Mesothelial cell of epicardium (in vitro differentiated cells): Measurements from ENCODE around the gene MYCN. TPM values are rescaled to one million over a fixed set of nuclear protein-coding genes. Genes with fewer than 3 reads are reported as not detected.

Source experiments
- DNase-seq, 2 experiments: peaks; one replicate each; pipeline ENCODE4 v3.0.0; 2021; ENCODE audit warnings: low spot score in 2 of 2; ENCODE audit not compliant: unreplicated experiment in 2 of 2
- H3K27ac Mint-ChIP-seq: 2 replicates; pipeline ENCODE4 v1.8.0; 2021; ENCODE audit warnings: mixed read lengths
- H3K27me3 Mint-ChIP-seq: 2 replicates; pipeline ENCODE4 v1.8.0; 2021; ENCODE audit warnings: low read depth, mixed read lengths
- H3K36me3 Mint-ChIP-seq: 2 replicates; pipeline ENCODE4 v1.8.0; 2021; ENCODE audit warnings: mixed read lengths
- H3K4me1 Mint-ChIP-seq: 2 replicates; pipeline ENCODE4 v1.8.0; 2021; ENCODE audit warnings: mixed read lengths
- H3K4me3 Mint-ChIP-seq: 2 replicates; pipeline ENCODE4 v1.8.0; 2021; ENCODE audit warnings: mild to moderate bottlenecking, moderate library complexity, mixed read lengths
- H3K9me3 Mint-ChIP-seq: 2 replicates; pipeline ENCODE4 v1.8.0; 2021; ENCODE audit warnings: mixed read lengths
- CTCF ChIP-seq: fragments of 200-600 bp; sonication (generic); IDR thresholded peaks from one replicate; pipeline ENCODE4 v1.5.0; 2021; ENCODE audit warnings: antibody characterized with exemption; ENCODE audit not compliant: unreplicated experiment
- total RNA-seq: library from RNA; stranded (reverse); gene quantifications from 3 replicates; pipeline ENCODE4 v1.2.1, GENCODE V29; 2021

MYCN gene
- total RNA-seq, 1 donor from 2014 or later = 69.1 TPM

GRCh38 chr2:15992457-15993231 lies 52.3 kb downstream of the MYCN start:
- no peak overlapping the region for H3K4me3 Mint-ChIP-seq

GRCh38 chr2:15993232-15993610 lies 52.9 kb downstream of the MYCN start:
- Mint-ChIP-seq H3K4me3 (no peak overlapping the region), H3K27me3 (no peaks in the 10 kb centered on the region)
- no peak for DNase-seq

More at GRCh38 chr2:15992457-15993231, 52.3 kb downstream of the MYCN start:
- Mint-ChIP-seq H3K27ac (no peak overlapping the region), H3K9me3 (no peaks in the 10 kb centered on the region), H3K4me1 (peaks cover 21% of the 10 kb centered on the region), H3K36me3 (no peaks in the 10 kb centered on the region), H3K27me3 (no peaks in the 10 kb centered on the region)
- no peak for TF ChIP-seq CTCF
- no peak for DNase-seq

DNA sequence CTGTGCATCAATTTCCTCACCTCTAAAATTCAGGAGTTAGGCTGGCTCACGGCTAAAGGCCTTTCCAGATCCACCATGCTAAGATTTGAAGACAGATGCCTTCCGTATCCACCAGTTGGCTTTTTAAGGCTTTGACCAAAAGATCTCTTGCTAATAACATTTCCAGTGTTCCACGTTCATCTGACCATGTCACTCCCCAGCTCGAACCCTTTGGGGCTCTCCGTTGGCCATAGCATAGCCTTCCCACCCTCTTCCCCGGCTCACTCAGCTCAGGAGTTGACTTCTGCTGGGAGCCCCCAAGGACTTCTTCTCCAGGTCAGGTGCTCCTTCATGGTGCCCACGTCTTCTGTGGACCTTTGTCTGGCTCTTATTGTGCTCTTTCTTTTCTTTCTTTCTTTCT lies 53.3 kb downstream of the MYCN start:
- TF ChIP-seq CTCF = no peak
- Mint-ChIP-seq H3K4me3 (no peak overlapping the region), H3K36me3 (no peaks in the 10 kb centered on the region), H3K27ac (no peak overlapping the region), H3K9me3 (no peaks in the 10 kb centered on the region), H3K4me1 (peaks cover 20% of the 10 kb centered on the region), H3K27me3 (no peaks in the 10 kb centered on the region)
- no peak for DNase-seq

More at GRCh38 chr2:15993232-15993610, 52.9 kb downstream of the MYCN start:
- TF ChIP-seq CTCF = no peak
- no peaks in the 10 kb centered on the region for H3K9me3 Mint-ChIP-seq
- peaks cover 21% of the 10 kb centered on the region for H3K4me1 Mint-ChIP-seq
- no peak overlapping the region for H3K27ac Mint-ChIP-seq
- no peaks in the 10 kb centered on the region for H3K36me3 Mint-ChIP-seq

- Mint-ChIP-seq H3K27ac (no peak overlapping the region), H3K27me3 (no peaks in the 10 kb centered on the region), H3K4me3 (no peak overlapping the region), H3K4me1 (peaks cover 3% of the 10 kb centered on the region), H3K9me3 (no peaks in the 10 kb centered on the region), H3K36me3 (no peaks in the 10 kb centered on the region)
- no peak for TF ChIP-seq CTCF
- DNase-seq = no peak
Measured at GRCh38 chr2:15995603-15996002, 55.3 kb downstream of the MYCN start.
